Thyroid gland (tissue), 4 donors: ENCODE data around the gene LIMS1.

Experiments
- CTCF ChIP-seq, 6 experiments: fragments of 200-600 bp in 3 of 6; fragments of 450-650 bp in 3 of 6; sonication (generic) in 3 of 6; IDR thresholded peaks; one replicate each; pipeline ENCODE4 v1.5.1; 2016 to 2019; ENCODE audit warnings: antibody characterized with exemption in 6 of 6, mild to moderate bottlenecking in 2 of 6, inconsistent platforms in 1 of 6, moderate library complexity in 1 of 6
- POLR2A ChIP-seq, 2 donors: fragments of 450-650 bp; IDR thresholded peaks; one replicate each; pipeline ENCODE4 v1.6.1; 2017; ENCODE audit warnings: antibody characterized with exemption in 2 of 2, mild to moderate bottlenecking in 2 of 2, moderate library complexity in 1 of 2

- no peak for TF ChIP-seq CTCF (IDR thresholded peaks at IDR 0.05)
- no peak for TF ChIP-seq POLR2A (IDR thresholded peaks at IDR 0.05)
Observed at GRCh38 chr2:108574332-108574731, 40.1 kb downstream of the LIMS1 start.
